Measurements from ENCODE around the gene ZNF479.
"Not testable (repeated sequence)": the region's sequence is repeated elsewhere in the genome, so short reads cannot be mapped to it uniquely, and the experiment has no call there.

Gene ZNF479

GRCh38 chr7:57132336-57132735 is at the start of gene ZNF479:
Gene ZNF479 (minus strand): TSS chr7:57132436. CDS start chr7:57132324, 112 bp downstream.
- H3K4me3 ChIP-seq (ENCODE audit: low read length); DNase-seq (ENCODE audit: low read depth): not testable (repeated sequence)

GRCh38 chr7:57182031-57182430 is 49.8 kb upstream of the ZNF479 start:
- no peak overlapping the region for H3K4me3 ChIP-seq (ENCODE audit: low read length)
- TF ChIP-seq CTCF (conservative IDR thresholded peaks at IDR 0.05; ENCODE audit: low read depth, low read length) = no peak

GRCh38 chr7:57181281-57181680 is 49.0 kb upstream of the ZNF479 start:
- no peak for DNase-seq (ENCODE audit: low read depth)
- no peak overlapping the region for H3K4me3 ChIP-seq (ENCODE audit: low read length)
- TF ChIP-seq CTCF (conservative IDR thresholded peaks at IDR 0.05; ENCODE audit: low read depth, low read length) = no peak

More at GRCh38 chr7:57182031-57182430, 49.8 kb upstream of the ZNF479 start:
- no peak for DNase-seq (ENCODE audit: low read depth)

GRCh38 chr7:57179776-57180415 is 47.7 kb upstream of the ZNF479 start:
- H3K4me3 ChIP-seq (ENCODE audit: low read length) = no peak overlapping the region
- DNase-seq (ENCODE audit: low read depth) = no peak
- no peak for TF ChIP-seq CTCF (conservative IDR thresholded peaks at IDR 0.05; ENCODE audit: low read depth, low read length)

- no peak for TF ChIP-seq CTCF (conservative IDR thresholded peaks at IDR 0.05; ENCODE audit: low read depth, low read length)
- DNase-seq (ENCODE audit: low read depth) = no peak
- no peak overlapping the region for H3K4me3 ChIP-seq (ENCODE audit: low read length)
Measured at GRCh38 chr7:57178768-57179139, 46.5 kb upstream of the ZNF479 start.

- TF ChIP-seq CTCF (conservative IDR thresholded peaks at IDR 0.05; ENCODE audit: low read depth, low read length) = no peak
- DNase-seq (ENCODE audit: low read depth) = no peak
- H3K4me3 ChIP-seq (ENCODE audit: low read length) = no peak overlapping the region
Measured at GRCh38 chr7:57177856-57178767, 45.9 kb upstream of the ZNF479 start.

- no peak overlapping the region for H3K4me3 ChIP-seq (ENCODE audit: low read length)
- no peak for DNase-seq (ENCODE audit: low read depth)
- TF ChIP-seq CTCF (conservative IDR thresholded peaks at IDR 0.05; ENCODE audit: low read depth, low read length) = no peak
Measured at GRCh38 chr7:57176928-57177635, 44.8 kb upstream of the ZNF479 start.

Measured in retinal pigment epithelial cell (primary cell).